ENCODE results near the gene KIF16B.

KIF16B gene, protein sequence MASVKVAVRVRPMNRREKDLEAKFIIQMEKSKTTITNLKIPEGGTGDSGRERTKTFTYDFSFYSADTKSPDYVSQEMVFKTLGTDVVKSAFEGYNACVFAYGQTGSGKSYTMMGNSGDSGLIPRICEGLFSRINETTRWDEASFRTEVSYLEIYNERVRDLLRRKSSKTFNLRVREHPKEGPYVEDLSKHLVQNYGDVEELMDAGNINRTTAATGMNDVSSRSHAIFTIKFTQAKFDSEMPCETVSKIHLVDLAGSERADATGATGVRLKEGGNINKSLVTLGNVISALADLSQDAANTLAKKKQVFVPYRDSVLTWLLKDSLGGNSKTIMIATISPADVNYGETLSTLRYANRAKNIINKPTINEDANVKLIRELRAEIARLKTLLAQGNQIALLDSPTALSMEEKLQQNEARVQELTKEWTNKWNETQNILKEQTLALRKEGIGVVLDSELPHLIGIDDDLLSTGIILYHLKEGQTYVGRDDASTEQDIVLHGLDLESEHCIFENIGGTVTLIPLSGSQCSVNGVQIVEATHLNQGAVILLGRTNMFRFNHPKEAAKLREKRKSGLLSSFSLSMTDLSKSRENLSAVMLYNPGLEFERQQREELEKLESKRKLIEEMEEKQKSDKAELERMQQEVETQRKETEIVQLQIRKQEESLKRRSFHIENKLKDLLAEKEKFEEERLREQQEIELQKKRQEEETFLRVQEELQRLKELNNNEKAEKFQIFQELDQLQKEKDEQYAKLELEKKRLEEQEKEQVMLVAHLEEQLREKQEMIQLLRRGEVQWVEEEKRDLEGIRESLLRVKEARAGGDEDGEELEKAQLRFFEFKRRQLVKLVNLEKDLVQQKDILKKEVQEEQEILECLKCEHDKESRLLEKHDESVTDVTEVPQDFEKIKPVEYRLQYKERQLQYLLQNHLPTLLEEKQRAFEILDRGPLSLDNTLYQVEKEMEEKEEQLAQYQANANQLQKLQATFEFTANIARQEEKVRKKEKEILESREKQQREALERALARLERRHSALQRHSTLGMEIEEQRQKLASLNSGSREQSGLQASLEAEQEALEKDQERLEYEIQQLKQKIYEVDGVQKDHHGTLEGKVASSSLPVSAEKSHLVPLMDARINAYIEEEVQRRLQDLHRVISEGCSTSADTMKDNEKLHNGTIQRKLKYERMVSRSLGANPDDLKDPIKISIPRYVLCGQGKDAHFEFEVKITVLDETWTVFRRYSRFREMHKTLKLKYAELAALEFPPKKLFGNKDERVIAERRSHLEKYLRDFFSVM (N-terminal part only)

DNA sequence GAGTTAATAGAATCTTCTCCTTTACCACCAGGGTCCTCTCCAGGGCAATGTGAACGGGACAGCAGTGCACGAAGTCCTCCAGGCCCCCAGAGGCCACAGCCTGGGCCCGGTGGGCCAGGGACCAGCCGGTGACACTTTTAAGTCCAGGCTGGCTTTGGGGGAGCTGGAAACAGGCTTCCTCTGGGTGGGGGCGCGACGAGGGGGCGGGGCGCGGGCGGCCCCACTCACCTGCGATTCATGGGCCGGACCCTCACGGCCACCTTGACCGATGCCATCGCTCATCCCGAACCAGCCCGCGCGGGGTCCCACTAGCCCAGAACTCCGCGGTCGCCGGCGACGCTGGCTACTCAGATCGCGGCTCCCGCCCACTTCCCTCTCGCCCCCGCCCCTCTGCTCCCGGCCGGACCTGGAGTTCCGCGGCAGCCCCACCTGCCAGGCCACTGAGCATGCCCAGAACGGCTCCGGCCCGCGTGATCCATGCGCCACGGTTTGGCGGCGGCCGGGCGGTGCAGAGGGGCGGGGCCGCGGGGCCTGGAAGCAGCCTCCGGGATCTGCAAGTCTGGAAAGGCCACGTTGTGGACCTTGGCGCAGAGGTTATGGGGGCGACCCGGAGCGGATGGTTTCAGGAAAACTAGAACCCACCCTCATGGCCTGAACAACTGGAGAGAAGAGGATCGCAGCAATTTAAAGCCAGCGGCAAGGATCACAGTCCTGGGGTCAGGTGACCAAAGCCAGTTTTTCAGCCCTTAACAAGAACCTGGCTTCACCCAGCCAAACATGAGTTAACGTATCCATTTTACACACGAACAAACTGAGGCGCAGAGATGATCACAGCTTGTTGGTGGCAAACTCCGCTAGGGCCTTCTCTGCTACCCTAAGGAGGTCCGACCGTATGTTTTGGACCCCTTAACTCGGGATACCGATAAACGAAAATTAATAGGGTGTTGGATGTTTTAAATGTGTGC lies at the start of gene KIF16B:
Gene KIF16B (minus strand): TSS at position 448 of the 965 bp plus-strand sequence. CDS start 173 bp downstream, at position 275.
- TF ChIP-seq, protein P1, sequence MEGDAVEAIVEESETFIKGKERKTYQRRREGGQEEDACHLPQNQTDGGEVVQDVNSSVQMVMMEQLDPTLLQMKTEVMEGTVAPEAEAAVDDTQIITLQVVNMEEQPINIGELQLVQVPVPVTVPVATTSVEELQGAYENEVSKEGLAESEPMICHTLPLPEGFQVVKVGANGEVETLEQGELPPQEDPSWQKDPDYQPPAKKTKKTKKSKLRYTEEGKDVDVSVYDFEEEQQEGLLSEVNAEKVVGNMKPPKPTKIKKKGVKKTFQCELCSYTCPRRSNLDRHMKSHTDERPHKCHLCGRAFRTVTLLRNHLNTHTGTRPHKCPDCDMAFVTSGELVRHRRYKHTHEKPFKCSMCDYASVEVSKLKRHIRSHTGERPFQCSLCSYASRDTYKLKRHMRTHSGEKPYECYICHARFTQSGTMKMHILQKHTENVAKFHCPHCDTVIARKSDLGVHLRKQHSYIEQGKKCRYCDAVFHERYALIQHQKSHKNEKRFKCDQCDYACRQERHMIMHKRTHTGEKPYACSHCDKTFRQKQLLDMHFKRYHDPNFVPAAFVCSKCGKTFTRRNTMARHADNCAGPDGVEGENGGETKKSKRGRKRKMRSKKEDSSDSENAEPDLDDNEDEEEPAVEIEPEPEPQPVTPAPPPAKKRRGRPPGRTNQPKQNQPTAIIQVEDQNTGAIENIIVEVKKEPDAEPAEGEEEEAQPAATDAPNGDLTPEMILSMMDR (IDR thresholded peaks at IDR 0.05; ENCODE audit: extremely low read depth, insufficient read depth, missing control alignments), result no peak
- DNase-seq (ENCODE audit: low spot score), result peak; percentile 72
- in situ Hi-C loops (cut with MboI; ENCODE audit: low pct_unique_long_range_greater_than_20kb, low sequenced_read_pairs, unreplicated experiment), result no loop called here

GRCh38 chr20:16622501-16622900 lies 49.3 kb upstream of the KIF16B start:
- in situ Hi-C loops (cut with MboI; ENCODE audit: low pct_unique_long_range_greater_than_20kb, low sequenced_read_pairs, unreplicated experiment), result no loop called here

DNA sequence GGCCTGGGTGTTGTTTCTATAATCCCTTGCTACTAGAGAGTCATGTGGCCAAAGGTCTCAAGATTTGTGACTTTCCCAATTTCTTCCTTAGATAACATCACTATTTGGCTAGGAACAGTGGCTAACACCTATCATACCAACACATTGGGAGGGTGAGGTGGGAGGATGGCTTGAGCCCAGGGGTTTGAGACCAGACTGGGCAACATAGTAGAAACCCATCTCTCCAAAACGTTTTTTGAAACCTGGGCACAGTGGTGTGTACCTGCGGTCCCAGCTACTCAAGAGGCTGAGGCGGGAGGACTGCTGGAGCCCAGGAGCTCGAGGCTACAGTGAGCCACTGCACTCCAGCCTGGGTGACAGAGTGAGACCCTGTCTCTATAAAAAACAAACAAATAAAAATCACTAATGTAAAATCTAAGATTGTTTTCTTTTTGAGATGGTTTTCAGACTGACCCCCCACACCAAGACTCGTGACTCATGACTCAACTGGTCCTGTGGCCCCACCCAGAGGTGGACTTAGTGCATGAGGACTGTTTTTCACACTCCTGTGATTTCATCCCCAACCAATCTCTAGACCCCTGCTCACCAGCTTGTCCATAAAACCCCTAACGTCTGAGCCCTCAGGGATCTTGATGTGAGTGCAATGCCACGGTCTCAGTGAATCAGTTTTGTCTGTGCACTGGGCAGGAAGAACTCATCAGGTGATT lies 48.3 kb upstream of the KIF16B start:
- DNase-seq (ENCODE audit: low spot score), result no peak
- in situ Hi-C loops (cut with MboI; ENCODE audit: low pct_unique_long_range_greater_than_20kb, low sequenced_read_pairs, unreplicated experiment), result no loop called here
- TF ChIP-seq, protein P1 (IDR thresholded peaks at IDR 0.05; ENCODE audit: extremely low read depth, insufficient read depth, missing control alignments), result no peak

More at GRCh38 chr20:16622501-16622900, 49.3 kb upstream of the KIF16B start:
- no peak for DNase-seq (ENCODE audit: low spot score)
- TF ChIP-seq, protein P1 (IDR thresholded peaks at IDR 0.05; ENCODE audit: extremely low read depth, insufficient read depth, missing control alignments), result no peak

- in situ Hi-C loops (cut with MboI; ENCODE audit: low pct_unique_long_range_greater_than_20kb, low sequenced_read_pairs, unreplicated experiment), result no loop called here
- TF ChIP-seq, protein P1 (IDR thresholded peaks at IDR 0.05; ENCODE audit: extremely low read depth, insufficient read depth, missing control alignments), result no peak
- DNase-seq (ENCODE audit: low spot score), result no peak
These were observed 47.7 kb upstream of the KIF16B start for GRCh38 chr20:16620961-16621360.

GRCh38 chr20:16619953-16620352 lies 46.7 kb upstream of the KIF16B start:
- DNase-seq (ENCODE audit: low spot score), result no peak
- in situ Hi-C loops (cut with MboI; ENCODE audit: low pct_unique_long_range_greater_than_20kb, low sequenced_read_pairs, unreplicated experiment), result no loop called here
- TF ChIP-seq, protein P1 (IDR thresholded peaks at IDR 0.05; ENCODE audit: extremely low read depth, insufficient read depth, missing control alignments), result no peak

Data from GM13977 (cell line).